Endothelial cell (in vitro differentiated cells): ENCODE measurements around the gene NKAIN2. TPM values are rescaled to one million over a fixed set of nuclear protein-coding genes. Genes with fewer than 3 reads are reported as not detected.

ENCODE experiments used
- DNase-seq: peaks from one replicate; pipeline ENCODE4 v3.0.0; 2021; ENCODE audit warnings: low spot score
- H3K27ac Mint-ChIP-seq: one replicate; pipeline ENCODE4 v1.8.0; 2021; ENCODE audit warnings: mixed read lengths, inconsistent platforms; ENCODE audit not compliant: unreplicated experiment
- H3K27me3 Mint-ChIP-seq: one replicate; pipeline ENCODE4 v1.8.0; 2021; ENCODE audit warnings: mild to moderate bottlenecking, moderate library complexity, mixed read lengths, inconsistent platforms; ENCODE audit not compliant: unreplicated experiment
- H3K36me3 Mint-ChIP-seq: one replicate; pipeline ENCODE4 v1.8.0; 2021; ENCODE audit warnings: mild to moderate bottlenecking, low read depth, mixed read lengths, inconsistent platforms; ENCODE audit not compliant: unreplicated experiment
- H3K4me1 Mint-ChIP-seq: one replicate; pipeline ENCODE4 v1.8.0; 2021; ENCODE audit warnings: mild to moderate bottlenecking, mixed read lengths, inconsistent platforms; ENCODE audit not compliant: unreplicated experiment
- H3K4me3 Mint-ChIP-seq: one replicate; pipeline ENCODE4 v1.8.0; 2021; ENCODE audit warnings: mild to moderate bottlenecking, mixed read lengths, inconsistent platforms; ENCODE audit not compliant: unreplicated experiment
- H3K9me3 Mint-ChIP-seq: one replicate; pipeline ENCODE4 v1.8.0; 2021; ENCODE audit warnings: mixed read lengths, inconsistent platforms; ENCODE audit not compliant: unreplicated experiment
- CTCF ChIP-seq: fragments of 200-600 bp; sonication (generic); IDR thresholded peaks from one replicate; pipeline ENCODE4 v1.5.0; 2021; ENCODE audit warnings: antibody characterized with exemption; ENCODE audit not compliant: unreplicated experiment
- total RNA-seq: library from RNA; stranded (reverse); fragmentation: NEBNext Ultra II Directional; extraction: Animal tissue kit (Norgen Biotek cat#: 25700); gene quantifications from one replicate; pipeline ENCODE4 v1.2.1, GENCODE V29; 2021; ENCODE audit not compliant: unreplicated experiment

Gene NKAIN2
- total RNA-seq, 1 donor from 2014 or later: 9.5 TPM

- DNase-seq: no peak
- Mint-ChIP-seq H3K27me3 (no peaks in the 10 kb centered on the region), H3K36me3 (no peaks in the 10 kb centered on the region), H3K4me1 (peaks cover 8% of the 10 kb centered on the region), H3K9me3 (no peaks in the 10 kb centered on the region), H3K4me3 (no peak overlapping the region), H3K27ac (no peak overlapping the region)
- TF ChIP-seq CTCF: no peak
Measured at GRCh38 chr6:123830120-123830519, 26.5 kb downstream of the NKAIN2 start.

- no peaks in the 10 kb centered on the region for H3K36me3 Mint-ChIP-seq
- DNase-seq: peak; percentile 11
- H3K9me3 Mint-ChIP-seq: no peaks in the 10 kb centered on the region
- no peak overlapping the region for H3K27ac Mint-ChIP-seq
- peaks cover 2% of the 10 kb centered on the region for H3K27me3 Mint-ChIP-seq
- H3K4me1 Mint-ChIP-seq: no peaks in the 10 kb centered on the region
- TF ChIP-seq CTCF: no peak
- H3K4me3 Mint-ChIP-seq: no peak overlapping the region
Measured at GRCh38 chr6:123838505-123839234, 35.0 kb downstream of the NKAIN2 start.

- TF ChIP-seq CTCF: no peak
- no peaks in the 10 kb centered on the region for H3K9me3 Mint-ChIP-seq
- no peaks in the 10 kb centered on the region for H3K27me3 Mint-ChIP-seq
- no peak for DNase-seq
- no peak overlapping the region for H3K27ac Mint-ChIP-seq
- H3K4me3 Mint-ChIP-seq: no peak overlapping the region
- H3K36me3 Mint-ChIP-seq: no peaks in the 10 kb centered on the region
- H3K4me1 Mint-ChIP-seq: no peaks in the 10 kb centered on the region
Measured at GRCh38 chr6:123841067-123841896, 37.6 kb downstream of the NKAIN2 start.

GRCh38 chr6:123844011-123844410, 40.3 kb downstream of the NKAIN2 start:
- Mint-ChIP-seq H3K4me1 (peaks cover under 1% of the 10 kb centered on the region), H3K27ac (no peak overlapping the region), H3K9me3 (no peaks in the 10 kb centered on the region), H3K36me3 (peaks cover 3% of the 10 kb centered on the region), H3K27me3 (no peaks in the 10 kb centered on the region), H3K4me3 (no peak overlapping the region)
- no peak for TF ChIP-seq CTCF
- no peak for DNase-seq

- no peak for TF ChIP-seq CTCF
- Mint-ChIP-seq H3K27ac (no peak overlapping the region), H3K9me3 (no peaks in the 10 kb centered on the region), H3K27me3 (peaks cover 4% of the 10 kb centered on the region), H3K4me1 (peaks cover 6% of the 10 kb centered on the region), H3K36me3 (peaks cover 3% of the 10 kb centered on the region), H3K4me3 (no peak overlapping the region)
- DNase-seq: no peak
Measured at GRCh38 chr6:123848347-123848746, 44.7 kb downstream of the NKAIN2 start.
